HG03432 (cell line): ENCODE results near the gene SULT1A1.

Experiments
- ATAC-seq: cut with Tn5 transposase; IDR thresholded peaks from one replicate; pipeline ENCODE4 v1.9.1; 2021; ENCODE audit warnings: mild to moderate bottlenecking, moderate library complexity; ENCODE audit not compliant: unreplicated experiment

The SULT1A1 gene

GRCh38 chr16:28561557-28562187, 48.2 kb downstream of the SULT1A1 start:
- ATAC-seq: no peak

- ATAC-seq: no peak
These were observed 51.4 kb downstream of the SULT1A1 start for GRCh38 chr16:28558456-28558855.

DNA sequence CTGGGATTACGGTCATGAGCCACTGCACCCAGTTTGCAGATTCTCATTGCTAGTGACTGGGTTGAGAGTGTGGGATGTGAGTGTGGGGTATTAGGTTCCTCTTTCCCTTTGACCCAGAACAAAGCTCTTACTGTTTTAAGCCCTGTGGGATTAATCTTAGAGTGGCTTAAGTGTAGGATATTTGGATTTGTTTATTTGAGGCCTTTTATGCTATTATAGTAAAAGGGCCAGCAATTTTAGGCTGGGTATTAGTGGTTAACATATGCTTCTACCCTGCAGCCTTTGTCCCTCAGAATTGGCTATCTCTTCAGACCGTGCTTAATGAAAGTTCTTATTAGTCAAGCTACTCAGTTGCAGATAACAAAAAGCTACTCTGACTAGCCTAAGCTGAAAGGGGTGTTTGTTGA, 52.9 kb downstream of the SULT1A1 start:
- no peak for ATAC-seq

DNA sequence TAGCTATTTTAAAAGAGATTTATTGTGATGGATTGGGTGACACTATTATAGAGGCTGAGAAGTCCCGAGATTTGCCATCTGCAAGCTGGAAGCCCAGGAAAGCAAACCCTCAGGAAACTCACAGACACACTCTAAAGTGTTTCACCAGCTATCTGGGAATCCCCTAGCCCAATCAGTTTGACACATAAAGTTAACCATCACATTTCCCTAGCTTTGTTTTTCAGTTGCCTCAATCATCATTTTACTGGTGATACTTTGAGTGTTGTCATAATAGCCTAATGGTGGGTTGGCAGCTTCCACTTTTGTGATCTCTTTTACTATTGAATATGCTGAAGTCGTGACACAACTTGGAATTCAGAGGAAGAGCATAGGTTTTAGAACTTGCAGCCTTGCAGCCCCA, 54.3 kb downstream of the SULT1A1 start:
- ATAC-seq: no peak
